ENCODE measurements around the gene FRYL.

- no peak for TF ChIP-seq CTCF (IDR thresholded peaks at IDR 0.05)
- TF ChIP-seq POLR2A (IDR thresholded peaks at IDR 0.05), result no peak
Measured at GRCh38 chr4:48589098-48589445, 191.0 kb downstream of the FRYL start.

Measured in adrenal gland (tissue), 5 donors.